Vagina (tissue), 2 donors: ENCODE data around the gene SH2D3C. TPM values are rescaled to one million over a fixed set of nuclear protein-coding genes. Genes with fewer than 3 reads are reported as not detected.
A peak's percentile ranks its signal among the peaks of the same experiment; 100 is the strongest.

ENCODE experiments used
- DNase-seq, 2 donors: peaks; one replicate each; pipeline ENCODE4 v3.0.0-alpha.2; 2017; ENCODE audit errors: extremely low spot score in 2 of 2
- H3K27ac ChIP-seq: fragments of 200-600 bp; sonication (generic); one replicate; pipeline ENCODE4 v1.5.1; 2019
- H3K27me3 ChIP-seq: fragments of 200-600 bp; sonication (generic); one replicate; pipeline ENCODE4 v1.5.1; 2019
- H3K36me3 ChIP-seq, 2 donors: fragments of 200-600 bp; sonication (generic); one replicate each; pipeline ENCODE4 v1.5.1; 2017 to 2019
- H3K4me1 ChIP-seq: fragments of 200-600 bp; sonication (generic); one replicate; pipeline ENCODE4 v1.5.1; 2019
- H3K4me3 ChIP-seq, 2 donors: fragments of 200-600 bp; sonication (generic); 1 replicate in 1 of 2; 2 replicates in 1 of 2; pipeline ENCODE4 v1.5.1; 2016 to 2019
- H3K9me3 ChIP-seq: fragments of 200-600 bp; sonication (generic); one replicate; pipeline ENCODE4 v1.5.1; 2019
- POLR2A ChIP-seq, 2 donors: fragments of 450-650 bp; IDR thresholded peaks; one replicate each; pipeline ENCODE4 v1.6.1; 2017; ENCODE audit warnings: antibody characterized with exemption in 2 of 2, mild to moderate bottlenecking in 2 of 2, moderate library complexity in 2 of 2
- POLR2AphosphoS5 ChIP-seq, 2 donors: sonication (generic); formaldehyde crosslinking; IDR thresholded peaks; one replicate each; pipeline ENCODE4 v1.9.0; 2017; ENCODE audit warnings: antibody characterized with exemption in 2 of 2, mild to moderate bottlenecking in 2 of 2, low read depth in 1 of 2; ENCODE audit not compliant: insufficient read depth in 1 of 2
- intact Hi-C: fragments of 100-400 bp; cut with DNase I; formaldehyde crosslinking; loops from one replicate; pipeline ENCODE4 v1.15.1; 2023
- total RNA-seq: library from RNA; depleted of rRNA; stranded (reverse); fragments of >200 nt; gene quantifications from one replicate; pipeline ENCODE4 v1.2.3, GENCODE V29; 2016
- TF ChIP-seq, protein P1 (sequence below), 3 experiments: fragments of 450-650 bp in 2 of 3; fragments of 200-600 bp in 1 of 3; sonication (generic) in 1 of 3; IDR thresholded peaks; one replicate each; pipeline ENCODE4 v1.5.1; 2017 to 2019; ENCODE audit warnings: antibody characterized with exemption in 3 of 3, mild to moderate bottlenecking in 2 of 3, moderate library complexity in 2 of 3

The SH2D3C gene
- total RNA-seq, 1 donor from 2014 or later: 19.6 TPM

GRCh38 chr9:127801955-127802575, 23.6 kb upstream of the SH2D3C start:
- H3K27ac ChIP-seq: peak overlapping the region; percentile 90
- intact Hi-C loops: no loop called here
- H3K4me3 ChIP-seq: peak overlapping the region; percentile 69 to 78
- TF ChIP-seq, protein P1, sequence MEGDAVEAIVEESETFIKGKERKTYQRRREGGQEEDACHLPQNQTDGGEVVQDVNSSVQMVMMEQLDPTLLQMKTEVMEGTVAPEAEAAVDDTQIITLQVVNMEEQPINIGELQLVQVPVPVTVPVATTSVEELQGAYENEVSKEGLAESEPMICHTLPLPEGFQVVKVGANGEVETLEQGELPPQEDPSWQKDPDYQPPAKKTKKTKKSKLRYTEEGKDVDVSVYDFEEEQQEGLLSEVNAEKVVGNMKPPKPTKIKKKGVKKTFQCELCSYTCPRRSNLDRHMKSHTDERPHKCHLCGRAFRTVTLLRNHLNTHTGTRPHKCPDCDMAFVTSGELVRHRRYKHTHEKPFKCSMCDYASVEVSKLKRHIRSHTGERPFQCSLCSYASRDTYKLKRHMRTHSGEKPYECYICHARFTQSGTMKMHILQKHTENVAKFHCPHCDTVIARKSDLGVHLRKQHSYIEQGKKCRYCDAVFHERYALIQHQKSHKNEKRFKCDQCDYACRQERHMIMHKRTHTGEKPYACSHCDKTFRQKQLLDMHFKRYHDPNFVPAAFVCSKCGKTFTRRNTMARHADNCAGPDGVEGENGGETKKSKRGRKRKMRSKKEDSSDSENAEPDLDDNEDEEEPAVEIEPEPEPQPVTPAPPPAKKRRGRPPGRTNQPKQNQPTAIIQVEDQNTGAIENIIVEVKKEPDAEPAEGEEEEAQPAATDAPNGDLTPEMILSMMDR (IDR thresholded peaks at IDR 0.05): peak in 1 of 3 experiments; percentile 8
- TF ChIP-seq POLR2A (IDR thresholded peaks at IDR 0.05): no peak
- peak in 1 of 2 donors; percentile 85 for TF ChIP-seq POLR2AphosphoS5 (IDR thresholded peaks at IDR 0.05; ENCODE audit: insufficient read depth in 1 of 2, low read depth in 1 of 2)
- H3K9me3 ChIP-seq: no peaks in the 10 kb centered on the region
- H3K36me3 ChIP-seq: peaks cover 0 to under 1% of the 10 kb centered on the region in 2 donors
- H3K27me3 ChIP-seq: no peaks in the 10 kb centered on the region
- DNase-seq: no peak
- H3K4me1 ChIP-seq: peaks cover 41% of the 10 kb centered on the region

GRCh38 chr9:127796852-127797370, 18.4 kb upstream of the SH2D3C start:
- Histone ChIP-seq H3K27me3 (no peaks in the 10 kb centered on the region), H3K4me3 (no peak overlapping the region), H3K36me3 (no peaks in the 10 kb centered on the region), H3K27ac (peak overlapping the region; percentile 53), H3K4me1 (peaks cover 46% of the 10 kb centered on the region), H3K9me3 (no peaks in the 10 kb centered on the region)
- TF ChIP-seq POLR2AphosphoS5 (IDR thresholded peaks at IDR 0.05; ENCODE audit: insufficient read depth in 1 of 2, low read depth in 1 of 2) (no peak), POLR2A (IDR thresholded peaks at IDR 0.05) (no peak)
- TF ChIP-seq, protein P1 (IDR thresholded peaks at IDR 0.05): no peak
- DNase-seq: no peak
- intact Hi-C loops: loop anchor here (1.0 kb wide), 1 partner anchor 40 kb away; no protein-coding TSS in a partner anchor

GRCh38 chr9:127796225-127796813, 17.9 kb upstream of the SH2D3C start:
- DNase-seq: peak in 1 of 2 donors; percentile 90
- intact Hi-C loops: loop anchor here (1.0 kb wide), 1 partner anchor 41 kb away; no protein-coding TSS in a partner anchor
- H3K9me3 ChIP-seq: no peaks in the 10 kb centered on the region
- H3K27me3 ChIP-seq: no peaks in the 10 kb centered on the region
- H3K4me1 ChIP-seq: peaks cover 40% of the 10 kb centered on the region
- H3K36me3 ChIP-seq: peaks cover 0 to 4% of the 10 kb centered on the region in 2 donors
- H3K4me3 ChIP-seq: no peak overlapping the region
- peak overlapping the region; percentile 53 for H3K27ac ChIP-seq
- TF ChIP-seq, protein P1 (IDR thresholded peaks at IDR 0.05): no peak
- peak in 1 of 2 donors; percentile 45 for TF ChIP-seq POLR2AphosphoS5 (IDR thresholded peaks at IDR 0.05; ENCODE audit: insufficient read depth in 1 of 2, low read depth in 1 of 2)
- no peak for TF ChIP-seq POLR2A (IDR thresholded peaks at IDR 0.05)

- no peak for TF ChIP-seq POLR2A (IDR thresholded peaks at IDR 0.05)
- no peak for TF ChIP-seq POLR2AphosphoS5 (IDR thresholded peaks at IDR 0.05; ENCODE audit: insufficient read depth in 1 of 2, low read depth in 1 of 2)
- TF ChIP-seq, protein P1 (IDR thresholded peaks at IDR 0.05): no peak
- intact Hi-C loops: no loop called here
- Histone ChIP-seq H3K27ac (peak overlapping the region; percentile 17), H3K9me3 (no peaks in the 10 kb centered on the region), H3K4me1 (peaks cover 42% of the 10 kb centered on the region), H3K27me3 (no peaks in the 10 kb centered on the region), H3K4me3 (no peak overlapping the region), H3K36me3 (peaks cover 0 to 26% of the 10 kb centered on the region in 2 donors)
- no peak for DNase-seq
These were observed 15.7 kb upstream of the SH2D3C start for GRCh38 chr9:127794001-127794791.
